A549 treated with ZK216348 at 1 μM for 4 hours (cell line): ENCODE data around the gene PPP6R1. TPM values are rescaled to one million over a fixed set of nuclear protein-coding genes. Genes with fewer than 3 reads are reported as not detected.

Source experiments
- total RNA-seq: library from RNA; stranded (reverse); fragments of 200-300 nt; extraction: Qiagen RNA extraction; gene quantifications from 5 replicates; pipeline ENCODE4 v1.2.3, GENCODE V29; 2022; ENCODE audit warnings: low read depth

PPP6R1 gene, protein sequence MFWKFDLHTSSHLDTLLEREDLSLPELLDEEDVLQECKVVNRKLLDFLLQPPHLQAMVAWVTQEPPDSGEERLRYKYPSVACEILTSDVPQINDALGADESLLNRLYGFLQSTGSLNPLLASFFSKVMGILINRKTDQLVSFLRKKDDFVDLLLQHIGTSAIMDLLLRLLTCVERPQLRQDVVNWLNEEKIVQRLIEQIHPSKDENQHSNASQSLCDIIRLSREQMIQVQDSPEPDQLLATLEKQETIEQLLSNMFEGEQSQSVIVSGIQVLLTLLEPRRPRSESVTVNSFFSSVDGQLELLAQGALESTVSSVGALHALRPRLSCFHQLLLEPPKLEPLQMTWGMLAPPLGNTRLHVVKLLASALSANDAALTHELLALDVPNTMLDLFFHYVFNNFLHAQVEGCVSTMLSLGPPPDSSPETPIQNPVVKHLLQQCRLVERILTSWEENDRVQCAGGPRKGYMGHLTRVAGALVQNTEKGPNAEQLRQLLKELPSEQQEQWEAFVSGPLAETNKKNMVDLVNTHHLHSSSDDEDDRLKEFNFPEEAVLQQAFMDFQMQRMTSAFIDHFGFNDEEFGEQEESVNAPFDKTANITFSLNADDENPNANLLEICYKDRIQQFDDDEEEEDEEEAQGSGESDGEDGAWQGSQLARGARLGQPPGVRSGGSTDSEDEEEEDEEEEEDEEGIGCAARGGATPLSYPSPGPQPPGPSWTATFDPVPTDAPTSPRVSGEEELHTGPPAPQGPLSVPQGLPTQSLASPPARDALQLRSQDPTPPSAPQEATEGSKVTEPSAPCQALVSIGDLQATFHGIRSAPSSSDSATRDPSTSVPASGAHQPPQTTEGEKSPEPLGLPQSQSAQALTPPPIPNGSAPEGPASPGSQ
- total RNA-seq, result 64.6 to 131 TPM (median 118 TPM) in 5 replicates

GRCh38 chr19:55258828-55259539, at the start of gene PPP6R1:
Gene PPP6R1, minus strand, starts transcription at chr19:55259017. Its CDS starts 11,914 bp downstream, at chr19:55247103.

DNA sequence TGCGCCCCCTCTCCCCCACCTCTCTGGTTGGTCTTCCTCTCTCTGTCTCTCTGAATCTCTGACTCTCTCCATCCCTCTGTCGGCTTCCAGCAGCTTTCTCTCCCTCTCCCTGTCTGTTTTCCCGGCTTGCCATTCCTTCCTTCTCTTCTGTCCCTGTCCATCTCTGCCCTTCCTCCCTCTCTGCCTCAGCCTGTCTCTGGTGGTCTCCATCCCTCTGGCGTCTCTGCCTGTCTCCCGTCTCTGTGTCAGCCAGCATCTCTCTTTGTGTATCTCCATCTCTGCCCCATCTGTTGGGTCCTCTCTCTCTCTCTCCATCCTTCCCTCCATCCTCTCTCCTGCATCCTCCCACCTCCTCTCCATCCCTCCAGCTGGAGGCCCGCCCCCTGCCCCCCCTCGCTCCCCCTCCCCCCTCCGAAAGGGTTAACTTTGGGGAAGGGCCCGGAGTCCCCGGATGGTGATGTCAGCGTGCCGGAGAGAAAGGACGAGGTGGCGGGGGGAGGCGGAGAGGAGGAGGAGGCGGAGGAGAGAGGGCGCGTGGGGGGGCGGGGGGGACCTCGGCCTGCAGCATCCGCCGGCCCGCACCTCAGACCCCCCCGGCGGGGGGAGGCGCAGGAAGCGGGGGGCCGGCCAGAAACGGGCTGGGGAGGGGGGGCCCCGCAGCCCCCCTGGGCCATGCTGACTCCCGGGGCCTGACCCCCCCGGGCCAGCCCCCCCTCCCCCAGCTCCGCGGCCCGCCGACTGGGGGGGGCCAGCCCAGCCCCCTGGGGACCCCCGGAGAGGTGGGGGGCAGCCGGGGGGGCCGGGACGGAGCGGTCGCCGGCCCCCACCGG, 24.9 kb upstream of the PPP6R1 start, which contains the start of gene BRSK1:
Gene BRSK1 (plus strand): TSS at position 450 of the 830 bp plus-strand sequence. CDS start 446 bp downstream, outside the sequence.

DNA sequence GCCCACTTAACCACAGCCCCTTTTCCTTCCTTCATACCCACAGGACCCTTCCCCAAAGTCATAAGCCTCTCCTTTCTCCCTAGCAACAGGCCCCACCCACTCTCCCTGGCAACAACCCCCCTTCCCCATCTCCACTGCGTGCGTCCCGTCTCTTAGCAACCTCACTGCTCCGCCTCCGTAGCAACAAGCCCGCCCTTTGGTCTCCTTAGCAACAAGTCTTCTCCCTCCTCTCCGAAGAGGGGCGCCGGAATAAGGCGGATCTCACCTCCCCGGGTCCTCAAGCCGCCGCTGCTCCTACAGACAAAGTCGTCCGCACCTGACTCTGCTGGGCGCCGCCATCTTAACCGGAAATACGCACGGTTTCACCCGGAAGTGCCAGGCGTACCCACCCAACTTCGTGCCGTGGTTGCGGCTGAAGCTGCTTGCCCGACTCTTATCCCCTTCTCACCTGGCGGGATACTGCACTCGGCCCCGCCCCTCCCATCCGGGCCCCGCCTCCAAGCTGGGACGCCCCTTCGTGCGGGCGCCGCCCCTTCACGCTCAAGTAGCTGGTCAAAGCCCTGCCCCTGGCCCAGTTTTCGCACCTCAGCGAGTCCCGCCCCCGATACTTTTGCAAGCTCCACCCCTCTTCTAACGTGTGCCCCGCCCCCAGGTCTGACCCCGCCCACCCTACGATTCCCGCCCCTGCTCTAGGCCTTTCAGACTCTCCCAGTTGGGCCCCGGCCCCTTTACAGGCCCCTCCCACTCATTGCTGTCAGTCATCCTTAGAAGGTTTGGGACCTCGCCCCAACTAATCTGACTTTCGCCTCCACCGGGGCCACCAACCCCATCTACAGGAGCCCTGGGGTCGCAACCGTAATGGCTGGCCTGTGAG, 21.2 kb upstream of the PPP6R1 start, which contains the start of gene HSPBP1:
Gene HSPBP1 (minus strand): TSS at position 341 of the 874 bp plus-strand sequence. CDS start 502 bp downstream, outside the sequence.

GRCh38 chr19:55228403-55229031, 30.3 kb downstream of the PPP6R1 start, which contains the start of gene TMEM86B:
Gene TMEM86B, minus strand, starts transcription at chr19:55228763. Its CDS starts 22 bp downstream, at chr19:55228741.

GRCh38 chr19:55208880-55209692, 49.7 kb downstream of the PPP6R1 start, which contains the start of gene PTPRH:
Gene PTPRH, minus strand, starts transcription at chr19:55209501. Its CDS starts 68 bp downstream, at chr19:55209433.

Other genes starting within 250 kb of the PPP6R1 start
- gene GP6, start 220.8 kb downstream of the PPP6R1 start, total RNA-seq, result 0.13 to 0.46 TPM (median 0.19 TPM) in 3 of 5 replicates, not detected in the others
- gene RDH13, start 195.9 kb downstream of the PPP6R1 start, total RNA-seq, result 14.5 to 21.2 TPM (median 20.8 TPM) in 5 replicates
- gene EPS8L1, start 183.1 kb downstream of the PPP6R1 start, total RNA-seq, result 3.0 to 9.2 TPM (median 6.8 TPM) in 5 replicates
- gene PPP1R12C, start 141.4 kb downstream of the PPP6R1 start, total RNA-seq, result 52.2 to 99.2 TPM (median 86.1 TPM) in 5 replicates
- gene TNNT1, start 109.8 kb downstream of the PPP6R1 start, total RNA-seq, result 96.6 to 145 TPM (median 141 TPM) in 5 replicates
- gene TNNI3, start 101.3 kb downstream of the PPP6R1 start, total RNA-seq, result 6.6 to 13.4 TPM (median 7.0 TPM) in 5 replicates
- 3.1 to 6.7 TPM (median 5.6 TPM) in 5 replicates for gene DNAAF3, start 92.4 kb downstream of the PPP6R1 start, total RNA-seq
- 2.7 to 4.4 TPM (median 3.1 TPM) in 5 replicates for gene SYT5, start 78.7 kb downstream of the PPP6R1 start, total RNA-seq
- gene PTPRH, start 49.5 kb downstream of the PPP6R1 start, total RNA-seq, result 3.6 to 6.0 TPM (median 4.0 TPM) in 5 replicates
- 2.2 to 5.4 TPM (median 4.8 TPM) in 5 replicates for gene TMEM86B, start 30.3 kb downstream of the PPP6R1 start, total RNA-seq
- gene HSPBP1, start 21.1 kb upstream of the PPP6R1 start, total RNA-seq, result 122 to 147 TPM (median 138 TPM) in 5 replicates
- gene BRSK1, start 25.0 kb upstream of the PPP6R1 start, total RNA-seq, result 3.2 to 5.1 TPM (median 4.6 TPM) in 5 replicates
- gene TMEM150B, start 66.3 kb upstream of the PPP6R1 start, total RNA-seq, result not detected in 5 replicates
- 3.1 to 9.0 TPM (median 8.2 TPM) in 5 replicates for gene KMT5C, start 80.9 kb upstream of the PPP6R1 start, total RNA-seq
- gene COX6B2, start 95.7 kb upstream of the PPP6R1 start, total RNA-seq, result 1.2 to 7.0 TPM (median 1.4 TPM) in 5 replicates
- 0.11 to 0.42 TPM (median 0.18 TPM) in 4 of 5 replicates, not detected in the other for gene GARIN5B, start 104.2 kb upstream of the PPP6R1 start, total RNA-seq
- gene IL11, start 111.4 kb upstream of the PPP6R1 start, total RNA-seq, result 20.8 to 42.0 TPM (median 26.5 TPM) in 5 replicates
- 1.2 to 2.3 TPM (median 1.3 TPM) in 5 replicates for gene TMEM190, start 117.8 kb upstream of the PPP6R1 start, total RNA-seq
- 2.3 to 14.6 TPM (median 11.3 TPM) in 5 replicates for gene TMEM238, start 125.3 kb upstream of the PPP6R1 start, total RNA-seq
- gene RPL28, start 126.9 kb upstream of the PPP6R1 start, total RNA-seq, result 2,333 to 3,419 TPM (median 2,681 TPM) in 5 replicates
- gene UBE2S, start 148.8 kb upstream of the PPP6R1 start, total RNA-seq, result 317 to 626 TPM (median 479 TPM) in 5 replicates
- gene SHISA7, start 184.3 kb upstream of the PPP6R1 start, total RNA-seq, result not detected in 5 replicates
- gene ISOC2, start 202.6 kb upstream of the PPP6R1 start, total RNA-seq, result 36.3 to 64.0 TPM (median 58.6 TPM) in 5 replicates
- gene C19orf85, start 205.7 kb upstream of the PPP6R1 start, total RNA-seq, result not detected in 5 replicates
- 2.7 to 8.8 TPM (median 6.9 TPM) in 5 replicates for gene ZNF628, start 217.6 kb upstream of the PPP6R1 start, total RNA-seq
- 32.8 to 59.9 TPM (median 49.9 TPM) in 5 replicates for gene NAT14, start 226.2 kb upstream of the PPP6R1 start, total RNA-seq
- 0.69 to 1.2 TPM (median 0.82 TPM) in 5 replicates for gene SSC5D, start 229.4 kb upstream of the PPP6R1 start, total RNA-seq